HepG2 (cell line): Measurements from ENCODE around the gene TRPM5. TPM values are rescaled to one million over a fixed set of nuclear protein-coding genes. Genes with fewer than 3 reads are reported as not detected.

ENCODE experiments used
- BHLHE40 ChIP-seq: IDR thresholded peaks from 2 replicates; pipeline ENCODE4 v1.6.1; 2011; ENCODE audit warnings: low read length, improper control_type of control experiment
- CERS6 ChIP-seq: sonication (generic); formaldehyde crosslinking; IDR thresholded peaks from 2 replicates; pipeline ENCODE4 v1.5.0; 2020; ENCODE audit warnings: missing genetic modification reagents
- CHD2 ChIP-seq: IDR thresholded peaks from 2 replicates; pipeline ENCODE4 v1.6.1; 2011; ENCODE audit warnings: low read depth, low read length, improper control_type of control experiment
- CTCF ChIP-seq: sonication (generic); formaldehyde crosslinking; IDR thresholded peaks from 2 replicates; pipeline ENCODE4 v1.5.0; 2020; ENCODE audit warnings: mild to moderate bottlenecking, missing genetic modification reagents, moderate library complexity
- DMTF1 ChIP-seq: sonication (generic); formaldehyde crosslinking; IDR thresholded peaks from 2 replicates; pipeline ENCODE4 v1.4.0; 2020; ENCODE audit warnings: mild to moderate bottlenecking, missing genetic modification reagents
- FOXC1 ChIP-seq: sonication (generic); formaldehyde crosslinking; IDR thresholded peaks from 2 replicates; pipeline ENCODE4 v1.8.0; 2022; ENCODE audit warnings: mild to moderate bottlenecking, missing genetic modification reagents, borderline replicate concordance
- HNRNPL ChIP-seq: fragments of 200-400 bp; formaldehyde crosslinking; IDR thresholded peaks from 2 replicates; pipeline ENCODE4 v1.6.1; 2017; ENCODE audit warnings: mild to moderate bottlenecking, low read depth, low read length
- IRF2 ChIP-seq: IDR thresholded peaks from 2 replicates; pipeline ENCODE4 v1.6.1; 2018; ENCODE audit warnings: missing genetic modification reagents, missing compliant biosample characterization
- JUN ChIP-seq: sonication (generic); formaldehyde crosslinking; IDR thresholded peaks from 2 replicates; pipeline ENCODE4 v1.4.0; 2020; ENCODE audit warnings: mild to moderate bottlenecking, missing genetic modification reagents
- JUND ChIP-seq: sonication (generic); formaldehyde crosslinking; IDR thresholded peaks from 2 replicates; pipeline ENCODE4 v1.8.0; 2022; ENCODE audit warnings: mild to moderate bottlenecking, missing genetic modification reagents
- MIER3 ChIP-seq: IDR thresholded peaks from 2 replicates; pipeline ENCODE4 v1.6.1; 2016; ENCODE audit warnings: missing compliant biosample characterization, borderline replicate concordance
- MTERF4 ChIP-seq: sonication (generic); formaldehyde crosslinking; IDR thresholded peaks from 2 replicates; pipeline ENCODE4 v1.8.0; 2023; ENCODE audit warnings: mild to moderate bottlenecking, missing genetic modification reagents
- NONO ChIP-seq, 2 experiments: fragments of 450-650 bp in 1 of 2; sonication (generic) in 1 of 2; formaldehyde crosslinking in 1 of 2; IDR thresholded peaks in 1 of 2; conservative IDR thresholded peaks in 1 of 2; 2 replicates each; pipeline versions ENCODE4 v1.6.1 to v1.8.0; 2017 to 2022; ENCODE audit warnings: mild to moderate bottlenecking in 1 of 2, missing genetic modification reagents in 1 of 2, moderate library complexity in 1 of 2
- NRL ChIP-seq: sonication (generic); formaldehyde crosslinking; IDR thresholded peaks from 2 replicates; pipeline ENCODE4 v1.5.0; 2020; ENCODE audit warnings: missing genetic modification reagents, mild to moderate bottlenecking, moderate library complexity, borderline replicate concordance
- PAF1 ChIP-seq: IDR thresholded peaks from 2 replicates; pipeline ENCODE4 v1.6.1; 2016; ENCODE audit warnings: missing genetic modification reagents, missing compliant biosample characterization
- PHF20 ChIP-seq: sonication (generic); formaldehyde crosslinking; IDR thresholded peaks from 2 replicates; pipeline ENCODE4 v1.5.0; 2020; ENCODE audit warnings: mild to moderate bottlenecking, missing genetic modification reagents
- POLR2AphosphoS5 ChIP-seq: IDR thresholded peaks from 2 replicates; pipeline ENCODE4 v1.6.1; 2012; ENCODE audit warnings: low read depth, low read length
- SNRNP70 ChIP-seq: fragments of 200-400 bp; formaldehyde crosslinking; IDR thresholded peaks from 2 replicates; pipeline ENCODE4 v1.6.1; 2017; ENCODE audit warnings: mild to moderate bottlenecking, low read depth, low read length, moderate library complexity
- SRF ChIP-seq: IDR thresholded peaks from 2 replicates; pipeline ENCODE4 v1.6.1; 2011; ENCODE audit warnings: mild to moderate bottlenecking, low read depth, low read length, moderate library complexity
- ZNF331 ChIP-seq: sonication (generic); formaldehyde crosslinking; IDR thresholded peaks from 2 replicates; pipeline ENCODE4 v1.4.0; 2020; ENCODE audit warnings: missing genetic modification reagents
- ZNF382 ChIP-seq: sonication (generic); formaldehyde crosslinking; IDR thresholded peaks from 2 replicates; pipeline ENCODE4 v1.5.0; 2020; ENCODE audit warnings: missing genetic modification reagents, mild to moderate bottlenecking, borderline replicate concordance
- ZNF496 ChIP-seq: sonication (generic); formaldehyde crosslinking; IDR thresholded peaks from 2 replicates; pipeline ENCODE4 v1.8.1; 2023; ENCODE audit warnings: mild to moderate bottlenecking, moderate library complexity, missing genetic modification reagents; ENCODE audit not compliant: insufficient replicate concordance
- ZNF557 ChIP-seq: sonication (generic); formaldehyde crosslinking; IDR thresholded peaks from 2 replicates; pipeline ENCODE4 v1.4.0; 2020; ENCODE audit warnings: missing genetic modification reagents
- ZNF564 ChIP-seq: sonication (generic); formaldehyde crosslinking; IDR thresholded peaks from 2 replicates; pipeline ENCODE4 v1.8.1; 2023; ENCODE audit warnings: mild to moderate bottlenecking, missing genetic modification reagents
- ZNF614 ChIP-seq: IDR thresholded peaks from 2 replicates; pipeline ENCODE4 v1.6.1; 2018; ENCODE audit warnings: missing biosample characterization, missing genetic modification reagents, inconsistent platforms, borderline replicate concordance
- ZSCAN9 ChIP-seq: IDR thresholded peaks from 2 replicates; pipeline ENCODE4 v1.6.1; 2016; ENCODE audit warnings: borderline replicate concordance
- polyA plus RNA-seq, 8 experiments: library from polyadenylated mRNA; depleted of rRNA in 3 of 8; stranded (reverse) in 7 of 8; unstranded in 1 of 8; fragments of >200 nt; fragmentation: Illumina TruSeq in 4 of 8; extraction: Trizol in 4 of 8; gene quantifications; 2 replicates each; pipeline versions ENCODE4 v1.2.1 to v1.2.3, GENCODE V29; 2011 to 2016; ENCODE audit warnings: low read depth in 4 of 8, missing spikeins in 1 of 8, mixed read lengths in 1 of 8; ENCODE audit not compliant: insufficient read depth in 1 of 8
- total RNA-seq, 5 experiments: library from RNA; depleted of rRNA; stranded (reverse); fragments of >200 nt; fragmentation: Illumina TruSeq; extraction: Trizol; gene quantifications; 2 replicates each; pipeline ENCODE4 v1.2.3, GENCODE V29; 2016; ENCODE audit warnings: low read depth in 1 of 5

TRPM5 gene
- total and polyA plus RNA-seq, 2 of the 13 experiments (the other 11 are each of a cell fraction or from before 2014, with no cell fraction given): 0.12 TPM; not detected in 1

GRCh38 chr11:2400762-2401435, 43.4 kb downstream of the TRPM5 start (continued):
- TF ChIP-seq POLR2AphosphoS5: no peak
- no peak for TF ChIP-seq DMTF1 (CRISPR knock-in tag)
- TF ChIP-seq ZNF496 (CRISPR knock-in tag): no peak
- no peak for TF ChIP-seq SNRNP70
- TF ChIP-seq JUN (CRISPR knock-in tag): no peak
- TF ChIP-seq ZNF382 (CRISPR knock-in tag): no peak
- TF ChIP-seq CERS6 (CRISPR knock-in tag): no peak
- TF ChIP-seq BHLHE40: no peak
- no peak for TF ChIP-seq JUND
- TF ChIP-seq ZNF331 (CRISPR knock-in tag): no peak
- 0 out of 2 replicates have a peak, but pooled peaks have one; percentile 12 for TF ChIP-seq HNRNPL
- no peak for TF ChIP-seq MIER3
- no peak for TF ChIP-seq ZNF557 (CRISPR knock-in tag)
- no peak for TF ChIP-seq CHD2
- no peak for TF ChIP-seq ZNF564
- no peak for TF ChIP-seq NONO (IDR thresholded peaks at IDR 0.05)
- TF ChIP-seq NONO (CRISPR knock-in tag; conservative IDR thresholded peaks at IDR 0.05): no peak
- no peak for TF ChIP-seq PHF20
- no peak for TF ChIP-seq CTCF (CRISPR knock-in tag)
- no peak for TF ChIP-seq NRL (CRISPR knock-in tag)
- no peak for TF ChIP-seq ZNF614 (CRISPR knock-in tag)
- no peak for TF ChIP-seq SRF
- no peak for TF ChIP-seq IRF2 (CRISPR knock-in tag)
- no peak for TF ChIP-seq PAF1
- TF ChIP-seq ZSCAN9: peak; percentile 2; the same call in 1 of the 2 replicates
- TF ChIP-seq MTERF4 (CRISPR knock-in tag): no peak
- no peak for TF ChIP-seq FOXC1 (CRISPR knock-in tag)
